A549 (cell line): ENCODE measurements around the gene FLNB. TPM values are rescaled to one million over a fixed set of nuclear protein-coding genes. Genes with fewer than 3 reads are reported as not detected.
A peak's percentile ranks its signal among the peaks of the same experiment; 100 is the strongest.

ENCODE experiments used
- ATAC-seq, 2 experiments: fragments of 200-7000 bp in 1 of 2; fragments of >200 bp in 1 of 2; cut with Nextera tagmentation in 1 of 2; cut with Tn5 transposase in 1 of 2; 3 replicates each; pipeline versions ENCODE4 v1.8.0 to v1.9.1; 2018 to 2020; ENCODE audit warnings: mild to moderate bottlenecking in 1 of 2, moderate library complexity in 1 of 2
- CTCF ChIA-PET: fragments of 300-600 bp; sonication (Branson Sonifier 250); formaldehyde crosslinking; extraction: SDS; loops from one replicate; lab custom pipeline; 2021; ENCODE audit warnings: antibody characterized with exemption, inconsistent platforms; lab: Yijun Ruan, JAX
- POLR2A ChIA-PET: fragments of 350-600 bp; formaldehyde crosslinking; extraction: SDS; loops from one replicate; lab custom pipeline; 2021; ENCODE audit warnings: antibody characterized with exemption, inconsistent platforms; lab: Yijun Ruan, JAX
- DNase-seq, 2 experiments: peaks; one replicate each; pipeline versions ENCODE4 v3.0.0 to v3.0.0-alpha.2; 2011 to 2016; ENCODE audit warnings: low read depth in 1 of 2, low spot score in 1 of 2
- FAIRE-seq: peaks from 2 replicates; lab custom pipeline; 2011; peaks lifted over from hg19 to GRCh38; lab: Jason Lieb, UNC
- H3K27ac ChIP-seq, 2 experiments: fragments of >200 bp; sonication (Bioruptor Twin); formaldehyde crosslinking; 3 replicates each; pipeline ENCODE4 v1.5.1; 2016 to 2017
- H3K4me1 ChIP-seq: fragments of >200 bp; sonication (Bioruptor Twin); formaldehyde crosslinking; 3 replicates; pipeline ENCODE4 v1.6.1; 2016
- H3K4me2 ChIP-seq: fragments of >200 bp; sonication (Bioruptor Twin); formaldehyde crosslinking; 3 replicates; pipeline ENCODE4 v1.6.1; 2016
- H3K4me3 ChIP-seq: fragments of >200 bp; sonication (Bioruptor Twin); formaldehyde crosslinking; 3 replicates; pipeline ENCODE4 v1.5.1; 2016
- H3K9me3 ChIP-seq: fragments of >200 bp; sonication (Bioruptor Twin); formaldehyde crosslinking; 3 replicates; pipeline ENCODE4 v1.6.1; 2016
- BCL3 ChIP-seq: fragments of >200 bp; sonication (Bioruptor Twin); formaldehyde crosslinking; IDR thresholded peaks from 3 replicates; pipeline ENCODE4 v1.6.1; 2016
- BHLHE40 ChIP-seq: IDR thresholded peaks from 2 replicates; pipeline ENCODE4 v1.6.1; 2012; ENCODE audit warnings: low read depth, low read length, inconsistent platforms
- CEBPB ChIP-seq, 2 experiments: fragments of >200 bp in 1 of 2; sonication (Bioruptor Twin) in 1 of 2; formaldehyde crosslinking in 1 of 2; IDR thresholded peaks; 2 replicates each; pipeline ENCODE4 v1.6.1; 2012 to 2016
- E2F6 ChIP-seq: IDR thresholded peaks from 2 replicates; pipeline ENCODE4 v1.6.1; 2012; ENCODE audit warnings: low read depth, borderline replicate concordance
- FOSB ChIP-seq: fragments of 250-450 bp; sonication (Bioruptor Pico); IDR thresholded peaks from 2 replicates; pipeline ENCODE4 v1.5.0; 2020; ENCODE audit warnings: mild to moderate bottlenecking, moderate library complexity
- HES2 ChIP-seq: fragments of >200 bp; sonication (Bioruptor Twin); formaldehyde crosslinking; IDR thresholded peaks from 2 replicates; pipeline ENCODE4 v1.6.1; 2016
- HOXB5 ChIP-seq: fragments of 250-450 bp; sonication (Bioruptor Pico); IDR thresholded peaks from 2 replicates; pipeline ENCODE4 v1.5.0; 2020; ENCODE audit warnings: mild to moderate bottlenecking, moderate library complexity
- JUN ChIP-seq, 2 experiments: fragments of >200 bp; sonication (Bioruptor Twin); formaldehyde crosslinking; IDR thresholded peaks; 2 replicates in 1 of 2; 3 replicates in 1 of 2; pipeline ENCODE4 v1.6.1; 2016 to 2017
- KDM5A ChIP-seq: fragments of 200-600 bp; sonication (generic); IDR thresholded peaks from 2 replicates; pipeline ENCODE4 v1.6.1; 2016; ENCODE audit warnings: antibody characterized with exemption, mild to moderate bottlenecking
- MAX ChIP-seq: IDR thresholded peaks from 2 replicates; pipeline ENCODE4 v1.6.1; 2012
- POLR2AphosphoS2 ChIP-seq: conservative IDR thresholded peaks from 2 replicates; pipeline ENCODE4 v1.6.1; 2012; ENCODE audit warnings: low read length, improper control_type of control experiment, inconsistent platforms
- RARB ChIP-seq: fragments of 250-450 bp; sonication (Bioruptor Pico); IDR thresholded peaks from 2 replicates; pipeline ENCODE4 v1.8.0; 2021; ENCODE audit warnings: mild to moderate bottlenecking, moderate library complexity
- ZFP36 ChIP-seq: fragments of 450-650 bp; IDR thresholded peaks from 2 replicates; pipeline ENCODE4 v1.6.1; 2014; ENCODE audit warnings: borderline replicate concordance; ENCODE audit not compliant: partially characterized antibody
- whole genome bisulfite sequencing: methylation state at CpG from one replicate; pipeline ENCODE4 v1.1.6; 2017; ENCODE audit errors: missing lambda C conversion rate; 5-methylcytosine and 5-hydroxymethylcytosine counted together
- polyA plus RNA-seq, 4 experiments: library from polyadenylated mRNA; depleted of rRNA in 3 of 4; stranded (reverse); fragments of >200 nt; fragmentation: RNase III in 1 of 4; extraction: RNeasy Plus Mini Kit Qiagen cat#74134 plus additional on column Dnase treatment in 1 of 4; gene quantifications; 2 replicates in 3 of 4; 3 replicates in 1 of 4; pipeline ENCODE4 v1.2.3, GENCODE V29; 2011 to 2017
- TF ChIP-seq, protein P1 (sequence below): fragments of 450-650 bp; IDR thresholded peaks from 2 replicates; pipeline ENCODE4 v1.6.1; 2014; ENCODE audit warnings: antibody characterized with exemption
- TF ChIP-seq, protein P2 (sequence below): IDR thresholded peaks from 2 replicates; pipeline ENCODE4 v1.6.1; 2012

FLNB gene
- polyA plus RNA-seq, 2 of the 4 experiments (the other 2 are of a cell fraction): 235 to 439 TPM

GRCh38 chr3:58173669-58174398, 165.6 kb downstream of the FLNB start (continued):
- TF ChIP-seq RARB (CRISPR knock-in tag) (no peak), HOXB5 (CRISPR knock-in tag) (no peak), KDM5A (no peak), MAX (no peak)

DNA sequence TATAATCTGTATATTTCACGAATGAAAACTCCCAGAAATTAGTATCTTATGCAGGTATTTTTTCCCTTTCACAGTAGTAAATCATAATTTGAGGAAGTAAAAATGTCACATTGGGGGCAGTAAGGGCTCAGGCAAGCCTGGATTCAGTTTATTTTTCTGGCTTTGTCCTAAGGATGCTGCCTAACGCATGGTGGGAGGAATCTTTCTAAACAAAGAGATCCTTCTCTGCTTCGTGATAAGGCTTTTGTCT, 166.9 kb downstream of the FLNB start:
- peak overlapping the region; percentile 56 for H3K4me2 ChIP-seq
- H3K27ac ChIP-seq: peak overlapping the region; percentile 74 to 98
- H3K4me3 ChIP-seq: no peak overlapping the region
- peaks cover 87% of the 10 kb centered on the region for H3K4me1 ChIP-seq
- no peak for FAIRE-seq
- TF ChIP-seq CEBPB (IDR thresholded peaks at IDR 0.05): no peak
- TF ChIP-seq E2F6: no peak
- peak; percentile 14; the same call in 1 of the 2 replicates for TF ChIP-seq FOSB
- TF ChIP-seq, all 56 proteins: peak for 1
- no peak for DNase-seq
- H3K9me3 ChIP-seq: no peaks in the 10 kb centered on the region
- ChIA-PET POLR2A (no interaction called here), CTCF (interaction anchor here (1.2 to 5.6 kb wide), 3 partner anchors 8 to 218 kb away, joined by 3 to 49 read pairs (median 12); no protein-coding TSS in a partner anchor)
- no peak for ATAC-seq
- 15% methylated on average over 3 of the region's 3 CpGs for WGBS

DNA sequence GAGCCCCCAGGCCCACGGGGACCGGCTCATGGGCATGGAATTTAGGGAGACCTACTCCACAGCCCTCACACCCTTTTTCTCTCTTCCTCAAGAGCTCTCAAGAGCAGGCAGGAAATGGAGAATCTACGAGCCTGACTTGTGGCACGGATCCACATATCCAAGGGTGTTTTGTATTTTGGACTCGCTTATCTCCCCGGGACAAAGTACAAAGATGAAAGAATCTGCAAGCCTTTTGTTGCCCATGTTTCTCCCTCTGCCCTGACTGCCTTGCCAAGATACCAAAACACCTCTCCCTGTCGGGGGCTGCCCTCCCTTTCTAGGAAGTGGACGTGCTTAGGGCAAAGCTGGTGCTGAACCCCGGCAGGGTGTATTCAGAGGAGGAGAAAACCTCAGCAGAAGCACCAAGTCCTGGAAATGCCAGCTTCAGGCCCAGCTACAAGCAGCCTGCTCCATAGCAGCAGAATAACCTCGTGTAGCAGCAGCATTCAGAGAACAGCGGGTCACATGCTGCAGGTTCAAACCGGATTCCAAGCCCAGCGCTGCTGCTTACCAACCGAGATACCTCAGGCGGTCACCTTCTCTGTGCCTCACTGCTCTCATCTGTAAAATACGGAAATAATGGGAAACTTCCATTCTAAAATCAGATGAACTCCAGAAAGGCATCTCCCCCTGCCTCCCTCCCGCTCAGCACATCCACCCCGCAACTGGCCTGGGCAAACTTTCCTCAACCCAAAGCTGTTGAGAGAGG, 167.4 kb downstream of the FLNB start:
- peak; percentile 2 to 3; a peak in 3 of 6 replicates for ATAC-seq
- WGBS: 33% methylated on average over 18 of the region's 18 CpGs
- peak in 1 of 2 experiments; percentile 65 for DNase-seq
- H3K27ac ChIP-seq: peak overlapping the region; percentile 74 to 98
- ChIA-PET CTCF (interaction anchor here (0.7 to 6.4 kb wide), 4 partner anchors 9 to 219 kb away, joined by 3 to 49 read pairs (median 14); no protein-coding TSS in a partner anchor), POLR2A (interaction anchor here (0.6 kb wide), 1 partner anchor 156 kb away, joined by 3 read pairs; no protein-coding TSS in a partner anchor)
- no peak overlapping the region for H3K4me3 ChIP-seq
- H3K9me3 ChIP-seq: no peaks in the 10 kb centered on the region
- FAIRE-seq: no peak
- peaks cover 85% of the 10 kb centered on the region for H3K4me1 ChIP-seq
- TF ChIP-seq, protein P1, sequence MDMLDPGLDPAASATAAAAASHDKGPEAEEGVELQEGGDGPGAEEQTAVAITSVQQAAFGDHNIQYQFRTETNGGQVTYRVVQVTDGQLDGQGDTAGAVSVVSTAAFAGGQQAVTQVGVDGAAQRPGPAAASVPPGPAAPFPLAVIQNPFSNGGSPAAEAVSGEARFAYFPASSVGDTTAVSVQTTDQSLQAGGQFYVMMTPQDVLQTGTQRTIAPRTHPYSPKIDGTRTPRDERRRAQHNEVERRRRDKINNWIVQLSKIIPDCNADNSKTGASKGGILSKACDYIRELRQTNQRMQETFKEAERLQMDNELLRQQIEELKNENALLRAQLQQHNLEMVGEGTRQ: peak; percentile 14; the same call in 1 of the 2 replicates
- TF ChIP-seq E2F6 (0 out of 2 replicates have a peak, but pooled peaks have one; percentile 19), JUN (IDR thresholded peaks at IDR 0.05) (peak; percentile 21 to 51; a peak in 1 of 5 replicates), BCL3 (no peak), ZFP36 (no peak), HES2 (no peak), BHLHE40 (no peak), POLR2AphosphoS2 (0 out of 2 replicates have a peak, but pooled peaks have one; percentile 44)
- TF ChIP-seq, protein P2, sequence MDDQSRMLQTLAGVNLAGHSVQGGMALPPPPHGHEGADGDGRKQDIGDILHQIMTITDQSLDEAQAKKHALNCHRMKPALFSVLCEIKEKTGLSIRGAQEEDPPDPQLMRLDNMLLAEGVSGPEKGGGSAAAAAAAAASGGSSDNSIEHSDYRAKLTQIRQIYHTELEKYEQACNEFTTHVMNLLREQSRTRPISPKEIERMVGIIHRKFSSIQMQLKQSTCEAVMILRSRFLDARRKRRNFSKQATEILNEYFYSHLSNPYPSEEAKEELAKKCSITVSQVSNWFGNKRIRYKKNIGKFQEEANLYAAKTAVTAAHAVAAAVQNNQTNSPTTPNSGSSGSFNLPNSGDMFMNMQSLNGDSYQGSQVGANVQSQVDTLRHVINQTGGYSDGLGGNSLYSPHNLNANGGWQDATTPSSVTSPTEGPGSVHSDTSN: 0 out of 2 replicates have a peak, but pooled peaks have one; percentile 7
- peak overlapping the region; percentile 56 for H3K4me2 ChIP-seq
